ENCODE data around the gene CDK6.

Gene CDK6

DNA sequence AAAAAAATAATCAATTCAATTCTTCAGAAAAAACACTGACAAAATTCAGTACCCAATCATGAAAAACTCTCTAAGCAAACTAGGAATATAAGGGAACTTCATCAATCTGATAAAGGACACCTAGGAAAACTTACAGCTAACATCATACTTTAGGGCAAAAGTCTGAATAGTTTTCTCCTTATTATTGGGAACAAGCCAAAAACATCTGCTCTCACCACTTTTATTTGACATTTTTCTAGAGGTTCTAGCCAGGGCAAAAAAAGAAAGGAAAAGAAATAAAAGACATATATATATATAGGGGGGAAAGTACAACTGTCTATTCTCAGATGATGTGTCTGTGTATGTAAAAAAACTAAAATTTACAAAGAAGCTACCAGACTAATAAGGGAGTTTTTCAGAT, 19.0 kb downstream of the CDK6 start:
- H3K36me3 ChIP-seq (ENCODE audit: insufficient read depth, low read length) = peaks cover 51% of the 10 kb centered on the region
- H3K4me1 ChIP-seq (ENCODE audit: insufficient read depth, low read length) = peaks cover 99% of the 10 kb centered on the region
- ATAC-seq (ENCODE audit: insufficient read depth, low read depth) (no peak), DNase-seq (no peak)
- peaks cover 100% of the 10 kb centered on the region for H3K79me2 ChIP-seq (ENCODE audit: insufficient read depth, low read length)
- peak overlapping the region; percentile 62; the same call in 1 of the 2 replicates for H3K4me2 ChIP-seq (ENCODE audit: insufficient read depth, low read length)
- peaks cover 15% of the 10 kb centered on the region; the same call in 1 of the 2 replicates for H4K20me1 ChIP-seq (ENCODE audit: insufficient read depth, low read length)
- no peak overlapping the region for H3K9ac ChIP-seq (ENCODE audit: low read depth, low read length)
- no peaks in the 10 kb centered on the region for H3K27me3 ChIP-seq (ENCODE audit: insufficient read depth, low read length, poor library complexity)
- peaks cover 9% of the 10 kb centered on the region for H3K9me3 ChIP-seq (ENCODE audit: insufficient read depth, low read length, severe bottlenecking)
- no peak for TF ChIP-seq EZH2 (IDR thresholded peaks at IDR 0.05; ENCODE audit: borderline replicate concordance, low read depth, low read length, severe bottlenecking)
- TF ChIP-seq, protein P1, sequence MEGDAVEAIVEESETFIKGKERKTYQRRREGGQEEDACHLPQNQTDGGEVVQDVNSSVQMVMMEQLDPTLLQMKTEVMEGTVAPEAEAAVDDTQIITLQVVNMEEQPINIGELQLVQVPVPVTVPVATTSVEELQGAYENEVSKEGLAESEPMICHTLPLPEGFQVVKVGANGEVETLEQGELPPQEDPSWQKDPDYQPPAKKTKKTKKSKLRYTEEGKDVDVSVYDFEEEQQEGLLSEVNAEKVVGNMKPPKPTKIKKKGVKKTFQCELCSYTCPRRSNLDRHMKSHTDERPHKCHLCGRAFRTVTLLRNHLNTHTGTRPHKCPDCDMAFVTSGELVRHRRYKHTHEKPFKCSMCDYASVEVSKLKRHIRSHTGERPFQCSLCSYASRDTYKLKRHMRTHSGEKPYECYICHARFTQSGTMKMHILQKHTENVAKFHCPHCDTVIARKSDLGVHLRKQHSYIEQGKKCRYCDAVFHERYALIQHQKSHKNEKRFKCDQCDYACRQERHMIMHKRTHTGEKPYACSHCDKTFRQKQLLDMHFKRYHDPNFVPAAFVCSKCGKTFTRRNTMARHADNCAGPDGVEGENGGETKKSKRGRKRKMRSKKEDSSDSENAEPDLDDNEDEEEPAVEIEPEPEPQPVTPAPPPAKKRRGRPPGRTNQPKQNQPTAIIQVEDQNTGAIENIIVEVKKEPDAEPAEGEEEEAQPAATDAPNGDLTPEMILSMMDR (IDR thresholded peaks at IDR 0.05; ENCODE audit: borderline replicate concordance, extremely low read depth, low read length, poor library complexity, severe bottlenecking) = no peak
- H3K27ac ChIP-seq (ENCODE audit: low read length) = peak overlapping the region; percentile 49
- H3K4me3 ChIP-seq (ENCODE audit: low read depth in 1 of 2, low read length in 2 of 2) = no peak overlapping the region
- H2AFZ ChIP-seq (ENCODE audit: low read depth, low read length) = no peak overlapping the region

DNA sequence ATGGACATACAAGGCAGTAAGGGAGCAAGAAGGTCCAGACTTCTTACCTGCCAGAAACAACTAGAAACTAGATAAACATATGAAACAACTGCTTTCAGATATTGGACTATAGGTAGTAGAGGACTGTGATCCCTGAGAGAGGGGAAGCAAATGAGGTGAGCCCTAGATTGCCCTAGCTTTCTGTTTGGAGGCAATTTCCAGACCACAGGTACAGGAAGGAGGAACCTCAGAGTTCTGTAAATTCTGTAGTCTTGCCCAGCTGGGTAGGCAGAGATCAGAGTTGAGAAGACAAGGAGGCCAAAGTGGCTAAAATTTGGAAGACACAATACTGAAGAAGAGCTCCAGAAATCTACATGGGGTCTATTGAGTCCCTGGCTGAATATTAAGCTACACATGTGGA, 21.0 kb downstream of the CDK6 start:
- H3K9me3 ChIP-seq (ENCODE audit: insufficient read depth, low read length, severe bottlenecking) = peaks cover 9% of the 10 kb centered on the region
- DNase-seq = peak; percentile 64
- peaks cover 100% of the 10 kb centered on the region for H3K4me1 ChIP-seq (ENCODE audit: insufficient read depth, low read length)
- no peaks in the 10 kb centered on the region for H3K27me3 ChIP-seq (ENCODE audit: insufficient read depth, low read length, poor library complexity)
- peak; percentile 64 for ATAC-seq (ENCODE audit: insufficient read depth, low read depth)
- H4K20me1 ChIP-seq (ENCODE audit: insufficient read depth, low read length) = peaks cover 19% of the 10 kb centered on the region; the same call in 1 of the 2 replicates
- peak overlapping the region in 1 of 2 experiments; percentile 43; a peak in 2 of 4 replicates for H3K4me3 ChIP-seq (ENCODE audit: low read depth in 1 of 2, low read length in 2 of 2)
- no peak for TF ChIP-seq EZH2 (IDR thresholded peaks at IDR 0.05; ENCODE audit: borderline replicate concordance, low read depth, low read length, severe bottlenecking)
- TF ChIP-seq, protein P1 (IDR thresholded peaks at IDR 0.05; ENCODE audit: borderline replicate concordance, extremely low read depth, low read length, poor library complexity, severe bottlenecking) = no peak
- peak overlapping the region; percentile 89 for H3K27ac ChIP-seq (ENCODE audit: low read length)
- peaks cover 100% of the 10 kb centered on the region for H3K79me2 ChIP-seq (ENCODE audit: insufficient read depth, low read length)
- H3K9ac ChIP-seq (ENCODE audit: low read depth, low read length) = peak overlapping the region; percentile 58
- peak overlapping the region; percentile 62 for H3K4me2 ChIP-seq (ENCODE audit: insufficient read depth, low read length)
- peaks cover 57% of the 10 kb centered on the region for H3K36me3 ChIP-seq (ENCODE audit: insufficient read depth, low read length)
- no peak overlapping the region for H2AFZ ChIP-seq (ENCODE audit: low read depth, low read length)

DNA sequence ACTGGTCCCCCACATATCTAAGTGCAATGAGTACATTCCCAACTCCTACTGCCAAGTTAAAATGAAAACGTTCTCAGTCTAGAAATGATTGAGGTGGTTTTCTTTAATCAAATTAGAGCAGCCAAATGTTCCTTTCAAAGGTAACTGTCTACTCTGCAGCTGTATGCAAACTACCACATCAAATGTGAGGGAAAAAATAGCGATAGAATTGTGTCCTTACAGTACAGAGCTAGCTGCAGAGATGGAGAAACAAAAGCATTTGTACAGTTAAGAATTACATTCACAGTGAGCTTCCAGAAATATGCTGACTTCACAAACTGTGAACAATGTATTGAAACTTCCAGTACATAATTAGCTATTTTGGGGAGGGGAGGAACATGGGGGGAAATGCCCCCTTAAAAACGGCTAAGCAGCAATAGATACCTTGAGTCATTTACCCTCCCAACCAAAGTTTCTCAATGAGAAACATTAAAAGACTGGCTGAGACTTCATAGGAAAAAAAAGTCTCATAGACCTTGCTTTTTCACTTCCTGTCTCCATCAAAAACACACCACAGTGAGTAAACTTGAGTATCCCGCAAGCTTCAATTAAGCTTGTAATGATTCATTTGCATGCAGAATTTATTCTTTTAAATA, 22.9 kb downstream of the CDK6 start:
- H3K9ac ChIP-seq (ENCODE audit: low read depth, low read length) = peak overlapping the region; percentile 58

More for the DNA sequence above, 22.9 kb downstream of the CDK6 start:
- peak overlapping the region; percentile 62 for H3K4me2 ChIP-seq (ENCODE audit: insufficient read depth, low read length)
- H3K36me3 ChIP-seq (ENCODE audit: insufficient read depth, low read length) = peaks cover 60% of the 10 kb centered on the region
- peak overlapping the region; percentile 89 for H3K27ac ChIP-seq (ENCODE audit: low read length)
- H4K20me1 ChIP-seq (ENCODE audit: insufficient read depth, low read length) = peaks cover 24% of the 10 kb centered on the region; the same call in 1 of the 2 replicates
- H3K27me3 ChIP-seq (ENCODE audit: insufficient read depth, low read length, poor library complexity) = no peaks in the 10 kb centered on the region
- no peak for TF ChIP-seq EZH2 (IDR thresholded peaks at IDR 0.05; ENCODE audit: borderline replicate concordance, low read depth, low read length, severe bottlenecking)
- TF ChIP-seq, protein P1 (IDR thresholded peaks at IDR 0.05; ENCODE audit: borderline replicate concordance, extremely low read depth, low read length, poor library complexity, severe bottlenecking) = no peak
- DNase-seq (peak; percentile 43), ATAC-seq (ENCODE audit: insufficient read depth, low read depth) (peak; percentile 81)
- peaks cover 9% of the 10 kb centered on the region for H3K9me3 ChIP-seq (ENCODE audit: insufficient read depth, low read length, severe bottlenecking)
- H2AFZ ChIP-seq (ENCODE audit: low read depth, low read length) = no peak overlapping the region
- peaks cover 95% of the 10 kb centered on the region for H3K4me1 ChIP-seq (ENCODE audit: insufficient read depth, low read length)
- peaks cover 100% of the 10 kb centered on the region for H3K79me2 ChIP-seq (ENCODE audit: insufficient read depth, low read length)
- peak overlapping the region in 1 of 2 experiments; percentile 39; a peak in 2 of 4 replicates for H3K4me3 ChIP-seq (ENCODE audit: low read depth in 1 of 2, low read length in 2 of 2)
